Caki2 (cell line): Measurements from ENCODE around the gene ARHGAP18. TPM values are rescaled to one million over a fixed set of nuclear protein-coding genes. Genes with fewer than 3 reads are reported as not detected.
A peak's percentile ranks its signal among the peaks of the same experiment; 100 is the strongest.

ENCODE experiments used
- DNase-seq: peaks from one replicate; pipeline ENCODE4 v3.0.0-alpha.2; 2015; ENCODE audit warnings: low read depth
- in situ Hi-C: cut with HindIII; loops from 2 replicates; pipeline ENCODE4 v1.10.0; 2016; ENCODE audit warnings: low sequenced_read_pairs, low pct_unique_long_range_greater_than_20kb, mixed read lengths
- total RNA-seq: library from RNA; depleted of rRNA; stranded (reverse); fragments of >200 nt; shearing (Covaris generic); gene quantifications from 2 replicates; pipeline ENCODE4 v1.2.3, GENCODE V29; 2014; ENCODE audit warnings: low replicate concordance

ARHGAP18 gene
- total RNA-seq, 1 experiment from 2014 or later: 17.3 TPM

- DNase-seq: no peak
- in situ Hi-C loops: loop anchor here (5.0 kb wide), 1 partner anchor 36 kb away; no protein-coding TSS in a partner anchor
Measured at GRCh38 chr6:129678463-129678862, 31.5 kb downstream of the ARHGAP18 start.

DNA sequence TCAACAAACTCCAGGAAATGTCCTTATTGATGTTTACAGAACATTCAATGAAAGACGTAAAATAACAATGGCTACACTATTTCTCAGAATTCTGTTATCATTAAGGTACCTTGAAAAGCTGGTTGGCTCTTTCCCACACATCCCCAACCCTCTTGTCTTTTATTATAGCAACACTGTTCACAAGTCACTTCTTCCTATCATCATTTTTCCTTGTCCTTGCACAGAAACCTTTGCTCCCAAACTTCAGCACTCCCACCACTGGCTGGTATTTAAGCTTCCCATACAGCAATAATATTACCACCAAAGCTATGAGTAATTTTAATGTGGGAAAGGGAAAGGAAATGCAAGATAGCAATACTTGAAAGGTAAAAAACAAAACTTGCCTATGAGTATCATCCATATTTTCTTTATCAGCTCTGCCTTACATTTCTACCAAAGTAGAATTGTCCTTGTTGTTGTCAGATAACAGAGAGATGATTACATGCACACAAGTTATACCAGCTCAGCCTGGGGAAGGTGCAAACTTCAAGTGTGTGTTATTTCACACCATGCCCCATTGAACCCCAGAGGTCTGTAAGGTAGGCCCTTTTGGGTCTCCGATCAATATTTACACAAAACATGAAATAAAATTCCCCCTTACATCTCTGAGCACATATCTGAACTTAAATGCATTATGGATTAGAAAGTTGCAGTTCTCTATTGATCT is 32.2 kb downstream of the ARHGAP18 start:
- in situ Hi-C loops: loop anchor here (5.0 kb wide), 1 partner anchor 35 kb away; no protein-coding TSS in a partner anchor
- DNase-seq: no peak

GRCh38 chr6:129675669-129676472 is 34.1 kb downstream of the ARHGAP18 start:
- in situ Hi-C loops: loop anchor here (5.0 kb wide), 1 partner anchor 34 kb away; no protein-coding TSS in a partner anchor
- DNase-seq: no peak

GRCh38 chr6:129673748-129674147 is 36.2 kb downstream of the ARHGAP18 start:
- in situ Hi-C loops: no loop called here

GRCh38 chr6:129672881-129673631 is 36.9 kb downstream of the ARHGAP18 start:
- in situ Hi-C loops: no loop called here
- peak; percentile 63 for DNase-seq

More at GRCh38 chr6:129673748-129674147, 36.2 kb downstream of the ARHGAP18 start:
- DNase-seq: no peak

DNA sequence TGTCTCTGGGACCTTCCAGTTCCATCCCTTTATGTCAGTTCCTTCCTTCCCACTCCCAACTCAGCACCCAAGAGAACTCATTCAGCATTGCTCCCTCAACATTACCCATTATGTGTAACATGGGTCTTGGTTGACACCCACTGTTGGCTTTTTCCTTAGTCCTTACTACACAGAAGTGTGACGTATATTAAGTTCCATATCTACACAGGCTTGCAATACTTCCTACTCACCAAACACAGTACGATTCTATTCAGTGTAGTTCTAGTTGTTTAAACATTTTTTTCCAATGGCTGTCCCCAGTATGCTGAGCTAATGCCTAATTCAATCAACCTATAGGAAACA is 37.7 kb downstream of the ARHGAP18 start:
- no peak for DNase-seq
- in situ Hi-C loops: no loop called here

GRCh38 chr6:129671442-129672340 is 38.3 kb downstream of the ARHGAP18 start:
- in situ Hi-C loops: no loop called here
- no peak for DNase-seq

DNA sequence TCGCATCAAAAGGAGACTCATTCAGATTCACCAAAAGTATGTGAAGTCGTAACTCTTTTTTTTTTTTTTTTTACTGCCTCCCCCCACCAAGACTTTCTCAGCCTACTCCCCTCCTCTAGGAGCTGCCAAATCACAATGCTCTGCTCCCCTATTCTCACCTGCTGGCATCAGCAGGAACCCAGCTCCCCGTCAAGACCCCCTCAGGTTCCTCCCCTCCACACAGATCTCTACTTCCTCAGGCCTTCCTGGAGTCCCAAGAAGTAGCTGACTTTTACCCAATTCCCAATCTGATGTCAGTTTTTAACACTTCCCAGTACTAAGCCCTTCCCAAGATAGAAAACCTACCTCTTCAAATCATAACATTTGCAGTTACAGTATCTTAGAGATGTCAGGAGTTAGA is 39.3 kb downstream of the ARHGAP18 start:
- DNase-seq: no peak
- in situ Hi-C loops: no loop called here

GRCh38 chr6:129667621-129668020 is 42.4 kb downstream of the ARHGAP18 start:
- no peak for DNase-seq

GRCh38 chr6:129667034-129667433 is 42.9 kb downstream of the ARHGAP18 start:
- no peak for DNase-seq
- in situ Hi-C loops: no loop called here

More at GRCh38 chr6:129667621-129668020, 42.4 kb downstream of the ARHGAP18 start:
- in situ Hi-C loops: no loop called here

DNA sequence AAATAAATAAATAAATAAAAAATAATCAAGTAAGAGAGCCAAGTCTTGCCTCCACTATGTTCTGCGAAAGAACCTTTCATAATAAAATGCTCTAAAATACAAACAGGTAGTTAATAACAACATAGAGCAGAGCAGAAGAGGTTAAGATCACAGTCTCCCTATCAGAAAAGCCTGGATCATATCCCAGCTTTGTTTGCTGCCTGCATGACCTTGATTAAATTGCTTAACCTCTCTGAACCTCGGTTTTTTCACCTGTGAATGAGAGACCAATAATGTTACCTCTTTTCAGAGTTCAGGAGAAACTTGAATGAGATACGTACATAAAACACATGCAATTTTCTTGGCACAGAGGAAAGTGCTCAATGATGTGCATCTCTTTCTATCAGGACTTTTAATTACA is 44.4 kb downstream of the ARHGAP18 start:
- in situ Hi-C loops: no loop called here
- DNase-seq: no peak

- in situ Hi-C loops: no loop called here
- DNase-seq: no peak
Measured at GRCh38 chr6:129663531-129663930, 46.4 kb downstream of the ARHGAP18 start.

DNA sequence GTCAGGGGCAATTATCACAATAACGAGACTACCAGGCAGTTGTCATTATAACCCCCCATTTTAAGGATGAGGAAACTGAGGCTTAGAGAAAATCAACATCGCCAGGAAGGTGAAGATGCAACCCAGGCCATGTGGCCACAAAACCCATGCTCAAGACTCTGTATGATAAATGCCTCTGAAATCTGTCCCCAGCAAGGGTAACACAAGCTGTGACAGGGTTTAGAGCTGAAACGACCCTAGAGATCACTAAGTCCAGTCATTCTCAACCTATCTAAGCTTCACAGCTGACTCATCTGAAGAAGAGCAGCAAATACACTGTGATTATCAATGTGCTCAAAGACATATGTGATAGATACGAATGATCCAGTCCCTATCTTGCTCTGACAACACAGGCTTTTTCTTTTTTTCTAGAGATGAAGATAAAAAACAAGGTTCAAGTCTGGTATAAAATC is 47.0 kb downstream of the ARHGAP18 start:
- DNase-seq: no peak
- in situ Hi-C loops: no loop called here

DNA sequence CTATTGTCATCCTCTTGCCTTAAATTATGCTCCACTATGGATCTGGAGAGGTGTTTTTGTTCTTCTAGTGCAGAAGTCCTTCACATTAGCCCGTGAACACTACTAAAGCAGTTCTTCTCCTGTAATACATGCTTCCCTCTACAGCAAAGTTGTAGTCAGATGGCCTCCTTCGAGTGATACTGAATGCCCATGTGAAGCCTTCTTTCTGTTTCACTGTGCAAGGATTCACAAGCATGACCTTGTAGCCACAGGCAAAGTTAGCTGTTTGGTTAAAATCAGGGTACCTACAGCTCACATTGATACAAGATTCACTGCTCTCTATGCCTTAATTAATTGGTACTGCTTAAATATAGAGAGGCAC is 47.6 kb downstream of the ARHGAP18 start:
- in situ Hi-C loops: no loop called here
- no peak for DNase-seq

DNA sequence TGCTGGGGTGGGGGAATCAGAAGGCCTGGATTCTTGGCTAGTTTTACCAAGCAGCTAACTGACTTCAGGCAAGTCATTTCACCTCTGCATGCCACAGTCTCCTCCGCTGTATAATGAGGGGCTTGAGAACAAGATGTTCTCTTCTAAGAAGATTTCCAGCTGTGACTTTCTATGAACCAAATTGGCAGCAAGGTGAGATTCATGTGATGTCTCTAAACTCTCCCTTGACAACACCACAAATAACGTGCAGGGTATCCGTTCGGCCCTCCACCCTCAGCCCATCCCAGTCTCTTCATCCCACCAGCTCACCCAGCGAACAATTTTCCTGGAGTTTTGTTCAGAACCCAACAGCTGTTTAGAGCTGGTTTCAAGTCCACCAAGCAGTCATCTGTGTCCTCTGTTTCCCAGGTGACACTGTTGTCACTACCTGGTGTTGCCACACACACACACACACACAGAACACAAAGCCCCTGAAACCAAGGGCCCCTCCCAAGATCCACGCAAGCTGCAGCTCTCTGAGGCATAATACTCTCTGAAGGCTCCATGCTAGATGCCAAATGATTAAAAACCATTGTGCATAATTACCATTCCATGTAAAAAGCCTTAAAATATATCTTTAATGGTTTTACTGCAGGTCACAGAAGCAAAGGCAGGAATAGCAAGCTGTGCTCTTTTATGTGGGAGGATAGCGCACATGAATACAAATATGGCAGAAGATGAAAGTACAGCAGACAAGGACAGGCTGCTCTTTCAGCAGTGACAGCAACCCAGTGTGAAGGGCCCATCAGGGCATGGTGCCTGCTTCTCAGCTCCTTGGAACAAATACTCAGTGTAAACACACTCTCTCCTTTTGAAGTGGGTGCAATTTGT is 48.2 kb downstream of the ARHGAP18 start:
- in situ Hi-C loops: no loop called here
- no peak for DNase-seq

DNA sequence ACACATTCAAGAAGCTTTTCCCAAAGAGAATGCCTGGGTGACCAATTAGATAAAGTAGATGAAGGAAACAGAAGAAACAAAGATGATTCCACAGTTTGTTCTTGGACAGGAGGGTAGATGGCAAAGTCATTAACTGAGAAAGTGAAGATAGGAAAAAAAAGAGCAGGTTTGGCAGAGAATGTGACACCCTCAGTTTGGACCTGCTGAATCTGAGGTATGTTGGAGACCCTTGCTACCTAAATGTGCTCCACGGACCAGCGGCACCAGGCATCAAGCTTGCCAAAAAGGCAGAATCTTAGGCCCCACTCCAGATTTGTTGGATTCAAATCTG is 49.7 kb downstream of the ARHGAP18 start:
- no peak for DNase-seq
- in situ Hi-C loops: no loop called here
